Astrocyte (in vitro differentiated cells and primary cell): Measurements from ENCODE around the gene MPHOSPH9. TPM values are rescaled to one million over a fixed set of nuclear protein-coding genes. Genes with fewer than 3 reads are reported as not detected.

Source experiments
- DNase-seq: peaks from one replicate; pipeline ENCODE4 v3.0.0-alpha.2; 2010; ENCODE audit warnings: low read depth
- FAIRE-seq: peaks from 2 replicates; lab custom pipeline; 2011; peaks lifted over from hg19 to GRCh38; lab: Jason Lieb, UNC
- H2AFZ ChIP-seq: 2 replicates; pipeline ENCODE4 v1.6.0; 2012; ENCODE audit warnings: low read depth, low read length, inconsistent platforms
- H3K27ac ChIP-seq: 2 replicates; pipeline ENCODE4 v1.5.1; 2011; ENCODE audit warnings: low read depth, low read length, inconsistent platforms
- H3K27me3 ChIP-seq: 2 replicates; pipeline ENCODE4 v1.6.0; 2011; ENCODE audit warnings: low read length, inconsistent platforms; ENCODE audit not compliant: insufficient read depth
- H3K36me3 ChIP-seq: 2 replicates; pipeline ENCODE4 v1.5.1; 2011; ENCODE audit warnings: low read length, inconsistent platforms; ENCODE audit not compliant: insufficient read depth
- H3K4me1 ChIP-seq: 2 replicates; pipeline ENCODE4 v1.5.1; 2011; ENCODE audit warnings: low read length, inconsistent platforms; ENCODE audit not compliant: insufficient read depth
- H3K4me2 ChIP-seq: 2 replicates; pipeline ENCODE4 v1.6.0; 2012; ENCODE audit warnings: low read length, inconsistent platforms
- H3K4me3 ChIP-seq: 2 replicates; pipeline ENCODE4 v1.5.1; 2011; ENCODE audit warnings: low read depth, mild to moderate bottlenecking, low read length, inconsistent platforms; ENCODE audit not compliant: insufficient read depth
- H3K79me2 ChIP-seq: 2 replicates; pipeline ENCODE4 v1.6.0; 2012; ENCODE audit warnings: mild to moderate bottlenecking, low read length, inconsistent platforms; ENCODE audit not compliant: insufficient read depth
- H3K9ac ChIP-seq: 2 replicates; pipeline ENCODE4 v1.6.0; 2012; ENCODE audit warnings: mild to moderate bottlenecking, low read length, inconsistent platforms
- H3K9me3 ChIP-seq: 2 replicates; pipeline ENCODE4 v1.5.1; 2012; ENCODE audit warnings: low read depth, mild to moderate bottlenecking, low read length, inconsistent platforms; ENCODE audit not compliant: insufficient read depth
- H4K20me1 ChIP-seq: 2 replicates; pipeline ENCODE4 v1.6.0; 2012; ENCODE audit warnings: low read length, inconsistent platforms; ENCODE audit not compliant: insufficient read depth
- H3K27ac Mint-ChIP-seq: one replicate; pipeline ENCODE4 v1.8.0; 2021; ENCODE audit warnings: mild to moderate bottlenecking, mixed read lengths; ENCODE audit not compliant: unreplicated experiment
- H3K27me3 Mint-ChIP-seq: one replicate; pipeline ENCODE4 v1.8.0; 2021; ENCODE audit warnings: low read depth, mixed read lengths; ENCODE audit not compliant: unreplicated experiment
- H3K36me3 Mint-ChIP-seq: one replicate; pipeline ENCODE4 v1.8.0; 2021; ENCODE audit warnings: low read depth, mixed read lengths; ENCODE audit not compliant: unreplicated experiment
- H3K4me1 Mint-ChIP-seq: one replicate; pipeline ENCODE4 v1.8.0; 2021; ENCODE audit warnings: low read depth, mixed read lengths; ENCODE audit not compliant: unreplicated experiment
- H3K4me3 Mint-ChIP-seq: one replicate; pipeline ENCODE4 v1.8.0; 2021; ENCODE audit warnings: mild to moderate bottlenecking, moderate library complexity, mixed read lengths; ENCODE audit not compliant: unreplicated experiment
- H3K9me3 Mint-ChIP-seq: one replicate; pipeline ENCODE4 v1.8.0; 2021; ENCODE audit warnings: mild to moderate bottlenecking, mixed read lengths; ENCODE audit not compliant: unreplicated experiment
- EZH2 ChIP-seq: IDR thresholded peaks from 2 replicates; pipeline ENCODE4 v1.6.1; 2012; ENCODE audit warnings: mild to moderate bottlenecking, low read length, inconsistent platforms; ENCODE audit not compliant: insufficient read depth
- total RNA-seq: library from RNA; stranded (reverse); gene quantifications from 2 replicates; pipeline ENCODE4 v1.2.1, GENCODE V29; 2021
- TF ChIP-seq, protein P1 (sequence below): IDR thresholded peaks from 2 replicates; pipeline ENCODE4 v1.5.1; 2011; ENCODE audit warnings: low read depth, mild to moderate bottlenecking, inconsistent platforms, low read length, moderate library complexity; ENCODE audit not compliant: insufficient read depth

Gene MPHOSPH9
- total RNA-seq, 1 donor from 2014 or later = 24.9 TPM

DNA sequence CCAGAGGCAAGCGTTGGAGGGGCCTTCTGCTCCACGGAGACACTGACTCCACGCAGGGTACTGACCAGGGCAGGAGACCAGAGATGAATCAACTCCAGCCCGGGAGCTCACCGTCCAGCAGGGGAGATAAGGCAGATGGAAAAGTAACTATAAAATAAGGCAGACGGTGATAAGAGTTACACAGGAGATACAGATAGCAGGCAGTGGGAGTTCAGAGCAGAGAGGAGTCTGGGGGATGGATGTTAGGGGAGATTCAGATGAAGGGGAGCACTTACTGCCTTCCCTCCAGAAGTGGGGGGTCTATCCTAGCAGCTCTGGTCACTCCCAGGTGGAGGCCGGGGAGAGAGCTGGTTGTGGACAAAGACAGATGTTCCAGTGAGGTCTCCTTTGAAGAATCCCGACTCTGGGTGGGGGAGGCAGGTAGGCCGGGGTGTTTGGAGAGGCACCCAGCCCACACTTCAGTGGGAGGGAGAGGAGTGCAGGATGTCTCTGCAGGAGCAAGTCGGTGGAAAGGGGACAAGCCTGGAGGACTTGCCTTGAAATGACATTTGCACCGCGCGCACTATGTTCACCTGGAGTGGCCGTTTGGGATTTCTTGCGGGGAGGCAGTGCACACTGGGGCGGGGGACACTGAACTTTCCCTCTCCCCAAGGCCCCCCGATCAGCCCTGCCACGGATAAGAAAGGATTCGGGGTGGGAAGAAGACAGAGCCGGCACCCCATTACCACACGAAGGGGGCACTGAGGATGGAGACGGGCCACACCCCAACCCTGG is 83.3 kb downstream of the MPHOSPH9 start:
- H3K4me2 ChIP-seq = peak overlapping the region; percentile 89
- H3K4me1 ChIP-seq = peaks cover 16% of the 10 kb centered on the region
- H3K36me3 ChIP-seq = no peaks in the 10 kb centered on the region
- H3K9me3 ChIP-seq = no peaks in the 10 kb centered on the region
- peak overlapping the region; percentile 68 for H3K9ac ChIP-seq
- peak overlapping the region; percentile 55 for H3K4me3 ChIP-seq
- peaks cover 17% of the 10 kb centered on the region for H3K79me2 ChIP-seq
- no peak overlapping the region for H3K27ac ChIP-seq
- Mint-ChIP-seq H3K27me3 (peaks cover 2% of the 10 kb centered on the region), H3K9me3 (no peaks in the 10 kb centered on the region), H3K4me3 (peak overlapping the region; percentile 89), H3K27ac (peak overlapping the region; percentile 87), H3K36me3 (peaks cover 11% of the 10 kb centered on the region), H3K4me1 (peaks cover 11% of the 10 kb centered on the region)
- no peak for DNase-seq
- H2AFZ ChIP-seq = peak overlapping the region; percentile 67
- TF ChIP-seq, protein P1, sequence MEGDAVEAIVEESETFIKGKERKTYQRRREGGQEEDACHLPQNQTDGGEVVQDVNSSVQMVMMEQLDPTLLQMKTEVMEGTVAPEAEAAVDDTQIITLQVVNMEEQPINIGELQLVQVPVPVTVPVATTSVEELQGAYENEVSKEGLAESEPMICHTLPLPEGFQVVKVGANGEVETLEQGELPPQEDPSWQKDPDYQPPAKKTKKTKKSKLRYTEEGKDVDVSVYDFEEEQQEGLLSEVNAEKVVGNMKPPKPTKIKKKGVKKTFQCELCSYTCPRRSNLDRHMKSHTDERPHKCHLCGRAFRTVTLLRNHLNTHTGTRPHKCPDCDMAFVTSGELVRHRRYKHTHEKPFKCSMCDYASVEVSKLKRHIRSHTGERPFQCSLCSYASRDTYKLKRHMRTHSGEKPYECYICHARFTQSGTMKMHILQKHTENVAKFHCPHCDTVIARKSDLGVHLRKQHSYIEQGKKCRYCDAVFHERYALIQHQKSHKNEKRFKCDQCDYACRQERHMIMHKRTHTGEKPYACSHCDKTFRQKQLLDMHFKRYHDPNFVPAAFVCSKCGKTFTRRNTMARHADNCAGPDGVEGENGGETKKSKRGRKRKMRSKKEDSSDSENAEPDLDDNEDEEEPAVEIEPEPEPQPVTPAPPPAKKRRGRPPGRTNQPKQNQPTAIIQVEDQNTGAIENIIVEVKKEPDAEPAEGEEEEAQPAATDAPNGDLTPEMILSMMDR = no peak
- no peak for TF ChIP-seq EZH2
- no peaks in the 10 kb centered on the region for H3K27me3 ChIP-seq
- H4K20me1 ChIP-seq = peaks cover 15% of the 10 kb centered on the region
- FAIRE-seq = no peak

DNA sequence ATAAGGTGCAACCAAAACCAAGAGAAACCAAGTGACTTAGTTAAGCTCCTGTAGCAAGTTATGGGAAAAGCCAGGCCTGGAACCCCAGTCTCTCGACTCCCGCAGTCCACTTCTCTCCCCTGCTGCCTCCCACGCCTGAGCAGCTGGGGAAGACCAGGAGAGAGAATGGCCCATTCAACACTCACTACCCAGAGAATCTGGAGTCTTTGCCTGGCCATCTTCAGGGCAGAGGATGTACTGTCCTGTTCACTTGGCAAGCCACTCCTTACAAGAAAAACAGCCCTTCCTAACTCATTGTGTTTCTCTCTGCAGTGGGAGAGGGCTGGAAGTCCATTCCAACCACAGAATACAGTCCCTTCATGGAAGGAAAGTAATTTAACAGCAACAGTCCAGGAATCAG is 83.9 kb downstream of the MPHOSPH9 start:
- peaks cover 18% of the 10 kb centered on the region for H3K4me1 ChIP-seq
- Mint-ChIP-seq H3K4me1 (peaks cover 13% of the 10 kb centered on the region), H3K4me3 (peak overlapping the region; percentile 89), H3K36me3 (peaks cover 11% of the 10 kb centered on the region), H3K27ac (peak overlapping the region; percentile 87), H3K27me3 (peaks cover 2% of the 10 kb centered on the region), H3K9me3 (no peaks in the 10 kb centered on the region)
- no peaks in the 10 kb centered on the region for H3K36me3 ChIP-seq
- no peak overlapping the region for H3K27ac ChIP-seq
- peaks cover 15% of the 10 kb centered on the region for H4K20me1 ChIP-seq
- DNase-seq (no peak), FAIRE-seq (no peak)
- H3K79me2 ChIP-seq = peaks cover 17% of the 10 kb centered on the region
- H3K9ac ChIP-seq = no peak overlapping the region
- TF ChIP-seq, protein P1 = no peak
- TF ChIP-seq EZH2 = no peak
- peak overlapping the region; percentile 89 for H3K4me2 ChIP-seq
- H2AFZ ChIP-seq = no peak overlapping the region
- H3K27me3 ChIP-seq = no peaks in the 10 kb centered on the region
- no peak overlapping the region for H3K4me3 ChIP-seq
- H3K9me3 ChIP-seq = no peaks in the 10 kb centered on the region

DNA sequence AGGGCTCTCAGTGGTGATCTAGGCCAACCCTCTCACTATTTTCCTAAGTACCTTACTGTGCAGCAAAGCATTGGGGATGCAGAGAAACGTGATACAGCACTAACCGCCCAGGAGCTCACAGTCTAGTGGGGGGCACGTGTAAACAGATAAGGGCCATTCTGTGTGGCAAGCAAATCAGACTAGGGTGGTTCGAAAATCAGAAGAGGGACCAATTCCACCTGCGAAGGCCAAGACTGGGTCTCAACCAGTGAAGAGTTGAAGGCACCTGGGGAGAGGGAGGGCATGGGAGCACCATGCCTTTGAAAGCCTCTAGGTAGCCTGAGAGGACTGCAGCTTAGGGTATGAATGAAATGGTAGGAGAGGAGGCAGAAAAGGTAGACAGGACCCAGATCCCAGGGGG is 84.3 kb downstream of the MPHOSPH9 start:
- Histone ChIP-seq H3K4me2 (no peak overlapping the region), H3K9ac (no peak overlapping the region), H3K79me2 (peaks cover 17% of the 10 kb centered on the region), H4K20me1 (peaks cover 18% of the 10 kb centered on the region), H3K36me3 (no peaks in the 10 kb centered on the region), H3K27ac (no peak overlapping the region), H3K9me3 (no peaks in the 10 kb centered on the region), H3K27me3 (no peaks in the 10 kb centered on the region), H3K4me3 (no peak overlapping the region), H2AFZ (no peak overlapping the region), H3K4me1 (peaks cover 20% of the 10 kb centered on the region)
- peak overlapping the region; percentile 58 for H3K27ac Mint-ChIP-seq
- no peak for FAIRE-seq
- TF ChIP-seq, protein P1 = no peak
- TF ChIP-seq EZH2 = no peak
- no peaks in the 10 kb centered on the region for H3K9me3 Mint-ChIP-seq
- H3K4me1 Mint-ChIP-seq = peaks cover 14% of the 10 kb centered on the region
- peak overlapping the region; percentile 89 for H3K4me3 Mint-ChIP-seq
- H3K27me3 Mint-ChIP-seq = peaks cover 2% of the 10 kb centered on the region
- no peak for DNase-seq
- H3K36me3 Mint-ChIP-seq = peaks cover 11% of the 10 kb centered on the region
